ENCODE measurements around the gene CIAO2B.
"Not testable (repeated sequence)": the region's sequence is repeated elsewhere in the genome, so short reads cannot be mapped to it uniquely, and the experiment has no call there.

CIAO2B gene

GRCh38 chr16:66975302-66975893 lies 41.2 kb upstream of the CIAO2B start:
- H3K4me3 ChIP-seq (ENCODE audit: low read depth, low read length), result no peak overlapping the region
- H3K9me3 ChIP-seq, result no peaks in the 10 kb centered on the region
- H3K36me3 ChIP-seq, result no peaks in the 10 kb centered on the region
- TF ChIP-seq CTCF (IDR thresholded peaks at IDR 0.05; ENCODE audit: low read depth, low read length), result no peak
- no peaks in the 10 kb centered on the region for H3K27me3 ChIP-seq
- H3K4me1 ChIP-seq, result peaks cover 8% of the 10 kb centered on the region; the same call in 1 of the 2 replicates
- DNase-seq, result no peak

- not testable (repeated sequence) for H3K9me3 ChIP-seq; H3K4me3 ChIP-seq (ENCODE audit: low read depth, low read length); DNase-seq; H3K36me3 ChIP-seq; H3K27me3 ChIP-seq; H3K4me1 ChIP-seq
These were observed 40.7 kb upstream of the CIAO2B start for GRCh38 chr16:66974932-66975246.

- not testable (repeated sequence) for H3K4me3 ChIP-seq (ENCODE audit: low read depth, low read length); DNase-seq
These were observed 40.1 kb upstream of the CIAO2B start for GRCh38 chr16:66974156-66974931.

GRCh38 chr16:66973716-66974115 lies 39.5 kb upstream of the CIAO2B start:
- Histone ChIP-seq H3K9me3 (no peaks in the 10 kb centered on the region), H3K4me1 (peaks cover 8% of the 10 kb centered on the region; the same call in 1 of the 2 replicates), H3K4me3 (ENCODE audit: low read depth, low read length) (no peak overlapping the region), H3K27me3 (no peaks in the 10 kb centered on the region), H3K36me3 (no peaks in the 10 kb centered on the region)
- TF ChIP-seq CTCF (IDR thresholded peaks at IDR 0.05; ENCODE audit: low read depth, low read length), result no peak
- DNase-seq, result no peak

More at GRCh38 chr16:66974156-66974931, 40.1 kb upstream of the CIAO2B start:
- H3K4me1 ChIP-seq, H3K36me3 ChIP-seq, H3K27me3 ChIP-seq, H3K9me3 ChIP-seq: not testable (repeated sequence)

GRCh38 chr16:66972983-66973382 lies 38.8 kb upstream of the CIAO2B start:
- no peaks in the 10 kb centered on the region for H3K9me3 ChIP-seq
- H3K36me3 ChIP-seq, result no peaks in the 10 kb centered on the region
- DNase-seq, result no peak
- H3K27me3 ChIP-seq, result no peaks in the 10 kb centered on the region
- TF ChIP-seq CTCF (IDR thresholded peaks at IDR 0.05; ENCODE audit: low read depth, low read length), result no peak
- H3K4me3 ChIP-seq (ENCODE audit: low read depth, low read length), result no peak overlapping the region
- peaks cover 8% of the 10 kb centered on the region; the same call in 1 of the 2 replicates for H3K4me1 ChIP-seq

- DNase-seq, result no peak
- H3K4me3 ChIP-seq (ENCODE audit: low read depth, low read length), result no peak overlapping the region
These were observed 36.8 kb upstream of the CIAO2B start for GRCh38 chr16:66970775-66971720.

More at GRCh38 chr16:66970775-66971720, 36.8 kb upstream of the CIAO2B start:
- Histone ChIP-seq H3K4me1 (no peaks in the 10 kb centered on the region), H3K9me3 (no peaks in the 10 kb centered on the region), H3K36me3 (no peaks in the 10 kb centered on the region), H3K27me3 (no peaks in the 10 kb centered on the region)
- no peak for TF ChIP-seq CTCF (IDR thresholded peaks at IDR 0.05; ENCODE audit: low read depth, low read length)

Measured in BE2C (cell line).